WERI-Rb-1 (cell line): Measurements from ENCODE around the gene HCN4.

Source experiments
- DNase-seq: peaks from one replicate; pipeline ENCODE4 v3.0.0-alpha.2; 2020
- H3K27ac ChIP-seq: fragments of 250-450 bp; sonication (Bioruptor Pico); 2 replicates; pipeline ENCODE4 v1.5.1; 2020; ENCODE audit warnings: mild to moderate bottlenecking, moderate library complexity
- H3K27me3 ChIP-seq: fragments of 250-450 bp; sonication (Bioruptor Pico); 2 replicates; pipeline ENCODE4 v1.5.1; 2021; ENCODE audit warnings: mild to moderate bottlenecking, low read depth, moderate library complexity; ENCODE audit not compliant: insufficient read depth, severe bottlenecking
- H3K36me3 ChIP-seq: fragments of 250-450 bp; sonication (Bioruptor Pico); 2 replicates; pipeline ENCODE4 v1.5.1; 2020; ENCODE audit warnings: mild to moderate bottlenecking, moderate library complexity
- H3K4me3 ChIP-seq: 2 replicates; pipeline ENCODE4 v1.5.1; 2011; ENCODE audit warnings: low read depth, mild to moderate bottlenecking, control low read depth, low read length
- H3K9me3 ChIP-seq: fragments of 250-450 bp; sonication (Bioruptor Pico); 2 replicates; pipeline ENCODE4 v1.5.1; 2021; ENCODE audit warnings: mild to moderate bottlenecking, moderate library complexity; ENCODE audit not compliant: severe bottlenecking
- CTCF ChIP-seq: IDR thresholded peaks from 2 replicates; pipeline ENCODE4 v1.5.1; 2011; ENCODE audit warnings: low read depth, mild to moderate bottlenecking, control low read depth, inconsistent platforms, low read length

Gene HCN4

GRCh38 chr15:73395671-73396070, 26.9 kb upstream of the HCN4 start:
- no peaks in the 10 kb centered on the region for H3K27me3 ChIP-seq
- no peak overlapping the region for H3K27ac ChIP-seq
- TF ChIP-seq CTCF, result no peak
- H3K36me3 ChIP-seq, result no peaks in the 10 kb centered on the region
- no peaks in the 10 kb centered on the region for H3K9me3 ChIP-seq
- H3K4me3 ChIP-seq, result no peak overlapping the region
- DNase-seq, result no peak

GRCh38 chr15:73394782-73395181, 26.0 kb upstream of the HCN4 start:
- Histone ChIP-seq H3K9me3 (no peaks in the 10 kb centered on the region), H3K27ac (no peak overlapping the region), H3K36me3 (no peaks in the 10 kb centered on the region), H3K27me3 (no peaks in the 10 kb centered on the region), H3K4me3 (no peak overlapping the region)
- no peak for TF ChIP-seq CTCF
- DNase-seq, result no peak

- H3K36me3 ChIP-seq, result no peaks in the 10 kb centered on the region
- H3K9me3 ChIP-seq, result no peaks in the 10 kb centered on the region
- no peak overlapping the region for H3K27ac ChIP-seq
- no peaks in the 10 kb centered on the region for H3K27me3 ChIP-seq
- TF ChIP-seq CTCF, result no peak
- H3K4me3 ChIP-seq, result no peak overlapping the region
- DNase-seq, result no peak
Observed at GRCh38 chr15:73393336-73393735, 24.6 kb upstream of the HCN4 start.

GRCh38 chr15:73392025-73392424, 23.3 kb upstream of the HCN4 start:
- no peak for DNase-seq
- H3K36me3 ChIP-seq, result no peaks in the 10 kb centered on the region
- H3K27me3 ChIP-seq, result no peaks in the 10 kb centered on the region
- H3K27ac ChIP-seq, result no peak overlapping the region
- H3K9me3 ChIP-seq, result no peaks in the 10 kb centered on the region
- H3K4me3 ChIP-seq, result no peak overlapping the region
- TF ChIP-seq CTCF, result no peak

GRCh38 chr15:73391128-73391872, 22.5 kb upstream of the HCN4 start:
- no peaks in the 10 kb centered on the region for H3K36me3 ChIP-seq
- no peaks in the 10 kb centered on the region for H3K27me3 ChIP-seq
- no peak overlapping the region for H3K4me3 ChIP-seq
- TF ChIP-seq CTCF, result no peak
- H3K9me3 ChIP-seq, result no peaks in the 10 kb centered on the region
- H3K27ac ChIP-seq, result no peak overlapping the region
- DNase-seq, result no peak
